Testis (tissue), 3 donors: ENCODE measurements around the gene UHMK1. TPM values are rescaled to one million over a fixed set of nuclear protein-coding genes. Genes with fewer than 3 reads are reported as not detected.

Experiments used
- DNase-seq: peaks from one replicate; pipeline ENCODE4 v3.0.0-alpha.2; 2019
- H3K27ac ChIP-seq, 2 donors: fragments of 200-600 bp; sonication (generic); one replicate each; pipeline ENCODE4 v1.5.1; 2019
- H3K27me3 ChIP-seq: fragments of 200-600 bp; sonication (generic); one replicate; pipeline ENCODE4 v1.5.1; 2019
- H3K36me3 ChIP-seq: fragments of 200-600 bp; sonication (generic); one replicate; pipeline ENCODE4 v1.5.1; 2017; ENCODE audit warnings: low read depth; ENCODE audit errors: missing control alignments
- H3K4me1 ChIP-seq: fragments of 200-600 bp; sonication (generic); one replicate; pipeline ENCODE4 v1.5.1; 2019
- H3K4me3 ChIP-seq, 2 donors: fragments of 200-600 bp; sonication (generic); one replicate each; pipeline ENCODE4 v1.5.1; 2017 to 2019
- H3K9me3 ChIP-seq: fragments of 200-600 bp; sonication (generic); one replicate; pipeline ENCODE4 v1.5.1; 2017
- CTCF ChIP-seq, 3 experiments: fragments of 450-650 bp in 2 of 3; fragments of 200-600 bp in 1 of 3; sonication (generic) in 1 of 3; IDR thresholded peaks; one replicate each; pipeline ENCODE4 v1.5.1; 2016 to 2019; ENCODE audit warnings: antibody characterized with exemption in 3 of 3, mild to moderate bottlenecking in 2 of 3, moderate library complexity in 1 of 3
- POLR2A ChIP-seq: fragments of 450-650 bp; IDR thresholded peaks from one replicate; pipeline ENCODE4 v1.6.1; 2017; ENCODE audit warnings: antibody characterized with exemption, mild to moderate bottlenecking, moderate library complexity
- WGBS, 2 donors: methylation state at CpG; one replicate each; pipeline ENCODE4 v1.1.5; 2018; 5-methylcytosine and 5-hydroxymethylcytosine counted together
- intact Hi-C: fragments of 100-400 bp; cut with DNase I; formaldehyde crosslinking; loops from one replicate; pipeline ENCODE4 v1.15.1; 2023; ENCODE audit warnings: low total_unique reads
- polyA plus RNA-seq: library from polyadenylated mRNA; stranded (reverse); fragments of 350-450 nt; fragmentation: Illumina TruSeq; extraction: RNeasy Lipid Tissue Mini Kit (QIAGEN cat#74804); gene quantifications from one replicate; pipeline ENCODE4 v1.2.3, GENCODE V29; 2014; ENCODE audit warnings: low read depth, low replicate concordance; ENCODE audit not compliant: insufficient read depth
- total RNA-seq, 2 donors: library from RNA; depleted of rRNA; stranded (reverse); fragments of >200 nt; gene quantifications; one replicate each; pipeline ENCODE4 v1.2.3, GENCODE V29; 2016

Gene UHMK1
- total and polyA plus RNA-seq, 3 donors from 2014 or later, result 23.2 to 36.9 (median 35.8) TPM

GRCh38 chr1:162562470-162562828 is 64.8 kb downstream of the UHMK1 start:
- intact Hi-C loops, result no loop called here
- Histone ChIP-seq H3K4me1 (peaks cover 26% of the 10 kb centered on the region), H3K9me3 (no peaks in the 10 kb centered on the region), H3K4me3 (peak overlapping the region; percentile 90 to 97), H3K27ac (peak overlapping the region; percentile 91 to 98), H3K36me3 (no peaks in the 10 kb centered on the region), H3K27me3 (no peaks in the 10 kb centered on the region)
- TF ChIP-seq CTCF (IDR thresholded peaks at IDR 0.05) (no peak), POLR2A (no peak)
- WGBS, 2 donors, result 13 to 18% methylated on average over 5 of the region's 5 CpGs
- DNase-seq, result no peak

GRCh38 chr1:162564762-162565218 is 67.2 kb downstream of the UHMK1 start:
- no peak for TF ChIP-seq POLR2A
- TF ChIP-seq CTCF (IDR thresholded peaks at IDR 0.05), result no peak
- Histone ChIP-seq H3K4me3 (no peak overlapping the region), H3K9me3 (no peaks in the 10 kb centered on the region), H3K27ac (peak overlapping the region in 1 of 2 donors; percentile 12), H3K27me3 (no peaks in the 10 kb centered on the region), H3K4me1 (peaks cover 26% of the 10 kb centered on the region), H3K36me3 (no peaks in the 10 kb centered on the region)
- no peak for DNase-seq
- intact Hi-C loops, result no loop called here
- 66 to 73% methylated on average over 5 of the region's 5 CpGs for WGBS, 2 donors

GRCh38 chr1:162565460-162565859 is 67.8 kb downstream of the UHMK1 start:
- intact Hi-C loops, result no loop called here

GRCh38 chr1:162566870-162567269 is 69.3 kb downstream of the UHMK1 start:
- no peak overlapping the region for H3K27ac ChIP-seq
- 94 to 95% methylated on average over 1 of the region's 1 CpG for WGBS, 2 donors
- H3K36me3 ChIP-seq, result no peaks in the 10 kb centered on the region
- DNase-seq, result no peak
- H3K4me1 ChIP-seq, result peaks cover 32% of the 10 kb centered on the region
- intact Hi-C loops, result no loop called here
- no peaks in the 10 kb centered on the region for H3K27me3 ChIP-seq
- no peak for TF ChIP-seq CTCF (IDR thresholded peaks at IDR 0.05)
- TF ChIP-seq POLR2A, result no peak
- no peak overlapping the region for H3K4me3 ChIP-seq
- no peaks in the 10 kb centered on the region for H3K9me3 ChIP-seq

More at GRCh38 chr1:162565460-162565859, 67.8 kb downstream of the UHMK1 start:
- Histone ChIP-seq H3K36me3 (no peaks in the 10 kb centered on the region), H3K27ac (no peak overlapping the region), H3K4me3 (no peak overlapping the region), H3K27me3 (no peaks in the 10 kb centered on the region), H3K9me3 (no peaks in the 10 kb centered on the region), H3K4me1 (peaks cover 22% of the 10 kb centered on the region)
- no peak for DNase-seq
- no peak for TF ChIP-seq CTCF (IDR thresholded peaks at IDR 0.05)
- TF ChIP-seq POLR2A, result no peak

- DNase-seq, result no peak
- 78 to 80% methylated on average over 4 of the region's 4 CpGs for WGBS, 2 donors
Measured at GRCh38 chr1:162568802-162569201, 71.2 kb downstream of the UHMK1 start.

More at GRCh38 chr1:162568802-162569201, 71.2 kb downstream of the UHMK1 start:
- Histone ChIP-seq H3K4me1 (peaks cover 31% of the 10 kb centered on the region), H3K36me3 (no peaks in the 10 kb centered on the region), H3K27me3 (no peaks in the 10 kb centered on the region), H3K4me3 (no peak overlapping the region), H3K9me3 (no peaks in the 10 kb centered on the region), H3K27ac (no peak overlapping the region)
- no peak for TF ChIP-seq POLR2A
- no peak for TF ChIP-seq CTCF (IDR thresholded peaks at IDR 0.05)
- intact Hi-C loops, result no loop called here
